HepG2 (cell line): ENCODE data around the gene PNMA8C. TPM values are rescaled to one million over a fixed set of nuclear protein-coding genes. Genes with fewer than 3 reads are reported as not detected.

Source experiments
- ATAC-seq: fragments of 200-7000 bp; cut with Tn5 transposase; 3 replicates; pipeline ENCODE4 v1.9.1; 2020; ENCODE audit warnings: mild to moderate bottlenecking, moderate library complexity
- BruUV-seq: library from RNA; stranded (reverse); fragments of 400-500 nt; replicated peaks from 2 replicates; lab custom pipeline; 2021; lab: Mats Ljungman, UMichigan
- CTCF ChIA-PET: fragments of 300-600 bp; formaldehyde crosslinking; extraction: SDS; loops from one replicate; lab custom pipeline; 2021; ENCODE audit warnings: low total read pairs, inconsistent platforms, low intra/inter-chr PET ratio; lab: Yijun Ruan, JAX
- POLR2A ChIA-PET: fragments of 350-600 bp; sonication (Branson Sonifier 250); formaldehyde crosslinking; loops from one replicate; lab custom pipeline; 2020; ENCODE audit warnings: antibody characterized with exemption, inconsistent platforms; lab: Yijun Ruan, JAX
- DNase-seq: peaks from one replicate; pipeline ENCODE4 v3.0.0-alpha.2; 2015; ENCODE audit warnings: low spot score
- FAIRE-seq: peaks from 3 replicates; lab custom pipeline; 2011; peaks lifted over from hg19 to GRCh38; lab: Jason Lieb, UNC
- H2AFZ ChIP-seq: one replicate; pipeline ENCODE4 v1.6.1; 2011; ENCODE audit warnings: low read length, inconsistent platforms
- H3K27ac ChIP-seq: fragments of 300-600 bp; 3 replicates; pipeline ENCODE4 v1.8.0; 2011; ENCODE audit warnings: mixed run types, mild to moderate bottlenecking, mixed read lengths, low read length, inconsistent platforms; ENCODE audit not compliant: insufficient read depth; ENCODE audit errors: extremely low read length
- H3K27me3 ChIP-seq, 2 experiments: fragments of 200-600 bp in 1 of 2; 2 replicates in 1 of 2; 3 replicates in 1 of 2; pipeline versions ENCODE4 v1.6.0 to v1.8.0; 2011; ENCODE audit warnings: low read length in 2 of 2, mild to moderate bottlenecking in 2 of 2, moderate library complexity in 2 of 2, inconsistent platforms in 1 of 2; ENCODE audit not compliant: insufficient read depth in 2 of 2, control insufficient read depth in 1 of 2
- H3K36me3 ChIP-seq, 2 experiments: fragments of 200-600 bp in 1 of 2; replicated peaks in 1 of 2; 2 replicates in 1 of 2; 3 replicates in 1 of 2; pipeline versions ENCODE4 v1.5.1 to v1.8.0; 2011; ENCODE audit warnings: low read length in 2 of 2, inconsistent platforms in 1 of 2; ENCODE audit not compliant: insufficient read depth in 2 of 2, control insufficient read depth in 1 of 2
- H3K4me1 ChIP-seq: 2 replicates; pipeline ENCODE4 v1.5.1; 2012; ENCODE audit warnings: low read length, inconsistent platforms; ENCODE audit not compliant: insufficient read depth
- H3K4me2 ChIP-seq: 2 replicates; pipeline ENCODE4 v1.6.0; 2011; ENCODE audit warnings: low read depth, low read length, inconsistent platforms
- H3K4me3 ChIP-seq, 3 experiments: fragments of 200-600 bp in 1 of 3; sonication (generic), shearing (Covaris generic) in 1 of 3; replicated peaks in 1 of 3; 2 replicates each; pipeline ENCODE4 v1.5.1; 2011 to 2016; ENCODE audit warnings: low read length in 3 of 3, inconsistent platforms in 2 of 3, low read depth in 2 of 3, mild to moderate bottlenecking in 2 of 3, control low read depth in 1 of 3, mixed read lengths in 1 of 3; ENCODE audit not compliant: insufficient read depth in 1 of 3
- H3K79me2 ChIP-seq: one replicate; pipeline ENCODE4 v1.6.1; 2011; ENCODE audit warnings: low read length, inconsistent platforms; ENCODE audit not compliant: insufficient read depth
- H3K9ac ChIP-seq: 2 replicates; pipeline ENCODE4 v1.6.0; 2011; ENCODE audit warnings: mild to moderate bottlenecking, low read depth, low read length, inconsistent platforms; ENCODE audit not compliant: insufficient read depth
- H3K9me3 ChIP-seq: 2 replicates; pipeline ENCODE4 v1.5.1; 2012; ENCODE audit warnings: mild to moderate bottlenecking, low read length
- H4K20me1 ChIP-seq: 2 replicates; pipeline ENCODE4 v1.6.0; 2011; ENCODE audit warnings: inconsistent platforms, mild to moderate bottlenecking, low read length, moderate library complexity; ENCODE audit not compliant: insufficient read depth
- GFI1 ChIP-seq: sonication (generic); formaldehyde crosslinking; IDR thresholded peaks from 2 replicates; pipeline ENCODE4 v1.5.0; 2020; ENCODE audit warnings: missing genetic modification reagents, mild to moderate bottlenecking, borderline replicate concordance
- MEF2D ChIP-seq: sonication (generic); formaldehyde crosslinking; IDR thresholded peaks from 2 replicates; pipeline ENCODE4 v1.5.1; 2020; ENCODE audit warnings: mild to moderate bottlenecking, missing genetic modification reagents
- NKX3-1 ChIP-seq: sonication (generic); formaldehyde crosslinking; IDR thresholded peaks from 2 replicates; pipeline ENCODE4 v1.5.0; 2020; ENCODE audit warnings: missing genetic modification reagents
- NPAS2 ChIP-seq: sonication (generic); formaldehyde crosslinking; IDR thresholded peaks from 2 replicates; pipeline ENCODE4 v1.8.0; 2022; ENCODE audit warnings: mild to moderate bottlenecking, missing genetic modification reagents, borderline replicate concordance
- REXO4 ChIP-seq: sonication (generic); formaldehyde crosslinking; IDR thresholded peaks from 2 replicates; pipeline ENCODE4 v1.8.0; 2022; ENCODE audit warnings: missing genetic modification reagents, mild to moderate bottlenecking, borderline replicate concordance
- SATB2 ChIP-seq: sonication (generic); formaldehyde crosslinking; IDR thresholded peaks from 2 replicates; pipeline ENCODE4 v1.5.0; 2020; ENCODE audit warnings: missing genetic modification reagents
- SRF ChIP-seq: IDR thresholded peaks from 2 replicates; pipeline ENCODE4 v1.6.1; 2011; ENCODE audit warnings: mild to moderate bottlenecking, low read depth, low read length, moderate library complexity
- TBX2 ChIP-seq: sonication (generic); formaldehyde crosslinking; IDR thresholded peaks from 2 replicates; pipeline ENCODE4 v1.5.0; 2020; ENCODE audit warnings: missing genetic modification reagents, mild to moderate bottlenecking, borderline replicate concordance
- TEAD3 ChIP-seq: optimal IDR thresholded peaks from 2 replicates; pipeline ENCODE3; 2016; ENCODE audit warnings: borderline replicate concordance
- ZBTB7A ChIP-seq: sonication (generic); formaldehyde crosslinking; IDR thresholded peaks from 2 replicates; pipeline ENCODE4 v1.8.0; 2022; ENCODE audit warnings: mild to moderate bottlenecking, missing genetic modification reagents
- ZNF282 ChIP-seq: fragments of 450-650 bp; IDR thresholded peaks from 2 replicates; pipeline ENCODE4 v1.6.1; 2018; ENCODE audit not compliant: partially characterized antibody
- ZNF296 ChIP-seq: sonication (generic); formaldehyde crosslinking; conservative IDR thresholded peaks from 2 replicates; pipeline ENCODE4 v1.5.0; 2020; ENCODE audit warnings: mild to moderate bottlenecking, missing genetic modification reagents
- ZNF382 ChIP-seq: sonication (generic); formaldehyde crosslinking; IDR thresholded peaks from 2 replicates; pipeline ENCODE4 v1.5.0; 2020; ENCODE audit warnings: missing genetic modification reagents, mild to moderate bottlenecking, borderline replicate concordance
- ZNF572 ChIP-seq: sonication (generic); formaldehyde crosslinking; IDR thresholded peaks from 2 replicates; pipeline ENCODE4 v1.5.1; 2020; ENCODE audit warnings: mild to moderate bottlenecking, missing genetic modification reagents
- ZNF841 ChIP-seq: sonication (generic); formaldehyde crosslinking; IDR thresholded peaks from 2 replicates; pipeline ENCODE4 v1.8.1; 2023; ENCODE audit warnings: missing genetic modification reagents, borderline replicate concordance
- ZSCAN5A ChIP-seq: sonication (generic); formaldehyde crosslinking; IDR thresholded peaks from 2 replicates; pipeline ENCODE4 v1.8.0; 2022; ENCODE audit warnings: mild to moderate bottlenecking, missing genetic modification reagents, borderline replicate concordance
- WGBS: methylation state at CpG from one replicate; pipeline ENCODE4 v1.1.6; 2017; ENCODE audit warnings: low lambda C conversion rate; 5-methylcytosine and 5-hydroxymethylcytosine counted together
- in situ Hi-C: cut with HindIII; loops from 2 replicates; pipeline ENCODE4 v1.10.0; 2017; ENCODE audit warnings: low pct_unique_long_range_greater_than_20kb; ENCODE audit not compliant: extremely low pct_ligation_motif_present
- intact Hi-C: fragments of 100-400 bp; cut with micrococcal nuclease; formaldehyde crosslinking; loops from one replicate; pipeline ENCODE4 v1.10.0; 2022; ENCODE audit not compliant: unreplicated experiment
- polyA plus RNA-seq, 8 experiments: library from polyadenylated mRNA; depleted of rRNA in 3 of 8; stranded (reverse) in 7 of 8; unstranded in 1 of 8; fragments of >200 nt; fragmentation: Illumina TruSeq in 4 of 8; extraction: Trizol in 4 of 8; gene quantifications; 2 replicates each; pipeline versions ENCODE4 v1.2.1 to v1.2.3, GENCODE V29; 2011 to 2016; ENCODE audit warnings: low read depth in 4 of 8, missing spikeins in 1 of 8, mixed read lengths in 1 of 8; ENCODE audit not compliant: insufficient read depth in 1 of 8
- total RNA-seq, 5 experiments: library from RNA; depleted of rRNA; stranded (reverse); fragments of >200 nt; fragmentation: Illumina TruSeq; extraction: Trizol; gene quantifications; 2 replicates each; pipeline ENCODE4 v1.2.3, GENCODE V29; 2016; ENCODE audit warnings: low read depth in 1 of 5
- TF ChIP-seq, protein P1 (sequence below): sonication (generic); formaldehyde crosslinking; IDR thresholded peaks from 2 replicates; pipeline ENCODE4 v1.5.0; 2020; ENCODE audit warnings: missing genetic modification reagents

PNMA8C gene
- total and polyA plus RNA-seq, 2 of the 13 experiments (the other 11 are each of a cell fraction or from before 2014, with no cell fraction given), result not detected

DNA sequence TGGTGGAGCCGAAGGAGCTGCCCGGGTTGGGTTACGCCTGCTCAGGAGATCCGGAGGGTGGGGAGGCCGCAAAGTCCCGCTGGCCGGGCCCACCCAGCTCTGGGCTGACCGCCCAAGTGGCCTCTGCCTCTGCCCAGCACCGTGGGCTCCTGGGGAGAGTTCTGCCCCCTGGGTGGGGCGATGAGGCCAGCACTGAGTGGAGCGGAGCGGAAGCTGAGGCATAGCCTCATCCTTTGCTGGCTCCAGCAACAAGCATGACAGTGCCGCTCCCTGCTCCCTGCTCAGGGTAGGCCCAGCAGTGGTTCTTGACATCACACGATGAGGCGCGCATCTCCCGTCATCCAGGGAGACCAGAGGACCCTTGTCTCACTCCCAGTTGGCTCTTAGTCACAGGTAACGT, 37.9 kb downstream of the PNMA8C start:
- BruUV-seq, result no TSS peak
- Histone ChIP-seq H3K4me3 (no peak overlapping the region), H3K79me2 (no peaks in the 10 kb centered on the region), H3K36me3 (peaks cover 15 to 43% of the 10 kb centered on the region in 2 experiments), H2AFZ (no peak overlapping the region), H3K4me2 (no peak overlapping the region), H3K4me1 (peaks cover 7% of the 10 kb centered on the region), H4K20me1 (no peaks in the 10 kb centered on the region), H3K9ac (no peak overlapping the region), H3K27me3 (no peaks in the 10 kb centered on the region), H3K9me3 (no peaks in the 10 kb centered on the region), H3K27ac (no peak overlapping the region)
- ChIA-PET POLR2A (interaction anchor here (0.7 kb wide), 1 partner anchor 14 kb away, joined by 3 read pairs; no protein-coding TSS in a partner anchor), CTCF (no interaction called here)
- WGBS, result 98% methylated on average over 7 of the region's 18 CpGs
- no peak for DNase-seq
- FAIRE-seq, result no peak
- TF ChIP-seq GFI1, result no peak
- no peak for TF ChIP-seq NKX3-1 (CRISPR knock-in tag)
- no peak for TF ChIP-seq ZNF841 (CRISPR knock-in tag)
- no peak for TF ChIP-seq MEF2D
- TF ChIP-seq, protein P1, sequence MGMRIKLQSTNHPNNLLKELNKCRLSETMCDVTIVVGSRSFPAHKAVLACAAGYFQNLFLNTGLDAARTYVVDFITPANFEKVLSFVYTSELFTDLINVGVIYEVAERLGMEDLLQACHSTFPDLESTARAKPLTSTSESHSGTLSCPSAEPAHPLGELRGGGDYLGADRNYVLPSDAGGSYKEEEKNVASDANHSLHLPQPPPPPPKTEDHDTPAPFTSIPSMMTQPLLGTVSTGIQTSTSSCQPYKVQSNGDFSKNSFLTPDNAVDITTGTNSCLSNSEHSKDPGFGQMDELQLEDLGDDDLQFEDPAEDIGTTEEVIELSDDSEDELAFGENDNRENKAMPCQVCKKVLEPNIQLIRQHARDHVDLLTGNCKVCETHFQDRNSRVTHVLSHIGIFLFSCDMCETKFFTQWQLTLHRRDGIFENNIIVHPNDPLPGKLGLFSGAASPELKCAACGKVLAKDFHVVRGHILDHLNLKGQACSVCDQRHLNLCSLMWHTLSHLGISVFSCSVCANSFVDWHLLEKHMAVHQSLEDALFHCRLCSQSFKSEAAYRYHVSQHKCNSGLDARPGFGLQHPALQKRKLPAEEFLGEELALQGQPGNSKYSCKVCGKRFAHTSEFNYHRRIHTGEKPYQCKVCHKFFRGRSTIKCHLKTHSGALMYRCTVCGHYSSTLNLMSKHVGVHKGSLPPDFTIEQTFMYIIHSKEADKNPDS, result no peak
- TF ChIP-seq NPAS2 (CRISPR knock-in tag), result no peak
- TF ChIP-seq TBX2 (CRISPR knock-in tag), result no peak
- TF ChIP-seq ZNF282, result no peak
- TF ChIP-seq TEAD3 (CRISPR knock-in tag), result no peak
- no peak for TF ChIP-seq SATB2 (CRISPR knock-in tag)
- TF ChIP-seq REXO4 (CRISPR knock-in tag), result no peak
- TF ChIP-seq ZSCAN5A (CRISPR knock-in tag), result no peak
- no peak for TF ChIP-seq SRF
- TF ChIP-seq ZNF382, result no peak
- TF ChIP-seq ZBTB7A (CRISPR knock-in tag), result no peak
- no peak for TF ChIP-seq ZNF572 (CRISPR knock-in tag)
- TF ChIP-seq ZNF296, result no peak
- in situ Hi-C loops, result loop anchor here (10.0 kb wide), 1 partner anchor 106 kb away; no protein-coding TSS in a partner anchor
- intact Hi-C loops, result no loop called here
- no peak for ATAC-seq
